ENCODE results near the gene PDE3A.

The PDE3A gene

GRCh38 chr12:20451761-20452160 lies 83.4 kb downstream of the PDE3A start:
- H3K4me3 ChIP-seq (ENCODE audit: low read depth, low read length), result no peak overlapping the region
- peak; percentile 96 for DNase-seq (ENCODE audit: low read depth)
- no peak for TF ChIP-seq CTCF (conservative IDR thresholded peaks at IDR 0.05; ENCODE audit: low read depth, low read length)

DNA sequence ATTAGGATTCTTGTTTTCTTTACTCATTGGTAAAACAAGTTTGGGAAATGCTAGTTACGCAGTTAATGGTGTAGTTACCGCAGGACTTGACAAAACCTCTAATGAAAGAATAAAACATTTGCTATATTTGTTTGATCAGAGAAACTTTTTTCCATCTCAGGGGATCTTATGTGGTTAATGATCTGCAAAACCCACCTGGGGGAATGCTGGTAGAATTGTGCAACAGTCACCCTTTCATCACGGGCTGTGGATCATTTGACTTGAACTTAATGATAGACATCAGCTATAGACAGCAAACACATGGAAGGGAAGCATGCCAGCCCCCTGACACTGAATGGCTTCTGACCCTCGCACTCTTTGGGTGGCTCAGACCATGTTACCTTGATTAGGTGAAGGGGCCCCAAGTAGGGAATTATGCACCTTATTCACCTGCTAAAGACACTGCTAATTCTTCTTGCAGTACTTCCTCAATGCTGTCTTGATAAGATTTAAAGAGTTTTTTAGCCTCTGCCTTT lies 84.2 kb downstream of the PDE3A start:
- TF ChIP-seq CTCF (conservative IDR thresholded peaks at IDR 0.05; ENCODE audit: low read depth, low read length), result no peak
- no peak for DNase-seq (ENCODE audit: low read depth)

DNA sequence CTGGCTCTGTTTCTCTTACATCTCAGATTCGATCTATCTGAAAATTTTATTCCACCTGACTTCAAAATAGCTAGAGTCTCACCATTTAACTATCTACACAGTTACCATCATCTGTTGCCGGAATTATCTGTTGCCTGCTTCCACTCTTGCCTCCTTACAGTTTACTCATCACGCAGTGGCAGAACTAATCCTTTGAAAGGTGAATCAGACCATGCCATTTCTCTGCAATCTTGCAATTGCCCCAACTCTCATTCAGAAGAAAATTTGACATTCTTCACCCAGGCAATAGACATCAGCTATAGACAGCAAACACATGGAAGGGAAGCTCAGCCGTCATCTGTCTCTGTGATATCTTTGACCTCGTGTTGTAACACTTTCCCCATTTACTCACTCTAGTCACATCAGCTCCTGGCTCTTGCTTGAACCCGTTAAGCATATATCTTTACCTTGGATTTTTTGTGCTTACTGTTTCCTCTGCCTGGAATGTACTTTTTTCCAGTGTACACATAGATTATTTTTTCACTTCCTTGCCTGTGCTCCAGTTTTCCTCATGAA lies 85.5 kb downstream of the PDE3A start:
- DNase-seq (ENCODE audit: low read depth), result no peak
- no peak for TF ChIP-seq CTCF (conservative IDR thresholded peaks at IDR 0.05; ENCODE audit: low read depth, low read length)
- H3K4me3 ChIP-seq (ENCODE audit: low read depth, low read length), result no peak overlapping the region

More for the DNA sequence above, 84.2 kb downstream of the PDE3A start:
- H3K4me3 ChIP-seq (ENCODE audit: low read depth, low read length), result no peak overlapping the region

- H3K4me3 ChIP-seq (ENCODE audit: low read depth, low read length), result no peak overlapping the region
- TF ChIP-seq CTCF (conservative IDR thresholded peaks at IDR 0.05; ENCODE audit: low read depth, low read length), result no peak
- DNase-seq (ENCODE audit: low read depth), result no peak
Observed at GRCh38 chr12:20455001-20455706, 86.8 kb downstream of the PDE3A start.

- no peak overlapping the region for H3K4me3 ChIP-seq (ENCODE audit: low read depth, low read length)
- TF ChIP-seq CTCF (conservative IDR thresholded peaks at IDR 0.05; ENCODE audit: low read depth, low read length), result no peak
- no peak for DNase-seq (ENCODE audit: low read depth)
Observed at GRCh38 chr12:20457582-20457981, 89.2 kb downstream of the PDE3A start.

- no peak for TF ChIP-seq CTCF (conservative IDR thresholded peaks at IDR 0.05; ENCODE audit: low read depth, low read length)
- no peak for DNase-seq (ENCODE audit: low read depth)
- H3K4me3 ChIP-seq (ENCODE audit: low read depth, low read length), result no peak overlapping the region
Observed at GRCh38 chr12:20458011-20458410, 89.7 kb downstream of the PDE3A start.

DNA sequence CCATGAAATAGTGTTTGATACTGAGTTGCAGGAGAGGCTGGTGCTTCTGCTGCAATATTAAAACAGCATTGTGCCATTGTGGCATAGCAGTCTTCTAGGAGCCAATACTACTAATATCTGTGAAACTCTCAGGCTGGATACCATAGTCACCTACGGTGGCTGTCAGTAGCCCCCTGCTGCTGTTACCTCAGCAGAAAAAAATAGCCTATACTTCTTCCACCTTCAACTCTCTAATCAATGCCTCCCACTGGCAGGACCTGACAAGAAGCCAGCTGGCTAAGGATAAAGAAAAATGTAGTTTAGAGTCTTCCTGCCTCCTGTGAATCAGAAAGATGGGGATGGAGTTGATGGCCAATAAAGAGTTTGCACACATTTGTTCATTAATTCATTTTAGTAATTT lies 91.6 kb downstream of the PDE3A start:
- H3K4me3 ChIP-seq (ENCODE audit: low read depth, low read length), result no peak overlapping the region
- TF ChIP-seq CTCF (conservative IDR thresholded peaks at IDR 0.05; ENCODE audit: low read depth, low read length), result no peak
- DNase-seq (ENCODE audit: low read depth), result no peak
